ENCODE measurements around the gene ARIH2. TPM values are rescaled to one million over a fixed set of nuclear protein-coding genes. Genes with fewer than 3 reads are reported as not detected.

Gene ARIH2
- total RNA-seq, 1 donor from 2014 or later, result 82.5 TPM

DNA sequence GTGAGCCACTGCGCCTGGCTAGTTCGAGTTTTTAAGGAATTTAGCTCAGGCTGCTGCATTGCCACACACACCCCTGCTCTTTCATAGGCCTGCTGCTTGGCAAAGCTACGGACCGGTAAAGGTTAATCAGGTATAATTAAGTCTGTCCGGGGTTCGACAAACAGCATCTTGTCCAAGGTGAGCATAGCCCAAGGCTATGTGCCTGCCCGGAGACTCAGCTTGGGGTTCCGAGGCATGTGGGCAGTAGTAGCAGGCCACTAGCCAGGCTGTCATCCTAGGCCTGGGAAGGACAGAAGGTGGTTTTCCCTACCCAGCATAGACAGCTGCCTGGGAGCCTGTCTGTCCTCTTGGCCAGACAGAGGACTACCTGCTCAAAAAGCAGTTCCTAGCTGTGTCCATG lies 78.0 kb downstream of the ARIH2 start:
- H3K4me3 Mint-ChIP-seq (ENCODE audit: unreplicated experiment), result no peak overlapping the region
- no peak for DNase-seq (ENCODE audit: extremely low spot score, unreplicated experiment)
- no peaks in the 10 kb centered on the region for H3K9me3 Mint-ChIP-seq (ENCODE audit: unreplicated experiment)
- peaks cover 11% of the 10 kb centered on the region for H3K4me1 Mint-ChIP-seq (ENCODE audit: unreplicated experiment)
- TF ChIP-seq CTCF (IDR thresholded peaks at IDR 0.05), result no peak
- H3K27me3 Mint-ChIP-seq (ENCODE audit: unreplicated experiment), result no peaks in the 10 kb centered on the region
- no peak overlapping the region for H3K27ac Mint-ChIP-seq (ENCODE audit: unreplicated experiment)
- peaks cover 16% of the 10 kb centered on the region for H3K36me3 Mint-ChIP-seq (ENCODE audit: unreplicated experiment)

- Mint-ChIP-seq H3K4me1 (ENCODE audit: unreplicated experiment) (peaks cover 6% of the 10 kb centered on the region), H3K27ac (ENCODE audit: unreplicated experiment) (no peak overlapping the region), H3K27me3 (ENCODE audit: unreplicated experiment) (no peaks in the 10 kb centered on the region), H3K36me3 (ENCODE audit: unreplicated experiment) (peaks cover 16% of the 10 kb centered on the region), H3K4me3 (ENCODE audit: unreplicated experiment) (no peak overlapping the region), H3K9me3 (ENCODE audit: unreplicated experiment) (no peaks in the 10 kb centered on the region)
- no peak for DNase-seq (ENCODE audit: extremely low spot score, unreplicated experiment)
- no peak for TF ChIP-seq CTCF (IDR thresholded peaks at IDR 0.05)
These were observed 78.5 kb downstream of the ARIH2 start for GRCh38 chr3:48997102-48997635.

DNA sequence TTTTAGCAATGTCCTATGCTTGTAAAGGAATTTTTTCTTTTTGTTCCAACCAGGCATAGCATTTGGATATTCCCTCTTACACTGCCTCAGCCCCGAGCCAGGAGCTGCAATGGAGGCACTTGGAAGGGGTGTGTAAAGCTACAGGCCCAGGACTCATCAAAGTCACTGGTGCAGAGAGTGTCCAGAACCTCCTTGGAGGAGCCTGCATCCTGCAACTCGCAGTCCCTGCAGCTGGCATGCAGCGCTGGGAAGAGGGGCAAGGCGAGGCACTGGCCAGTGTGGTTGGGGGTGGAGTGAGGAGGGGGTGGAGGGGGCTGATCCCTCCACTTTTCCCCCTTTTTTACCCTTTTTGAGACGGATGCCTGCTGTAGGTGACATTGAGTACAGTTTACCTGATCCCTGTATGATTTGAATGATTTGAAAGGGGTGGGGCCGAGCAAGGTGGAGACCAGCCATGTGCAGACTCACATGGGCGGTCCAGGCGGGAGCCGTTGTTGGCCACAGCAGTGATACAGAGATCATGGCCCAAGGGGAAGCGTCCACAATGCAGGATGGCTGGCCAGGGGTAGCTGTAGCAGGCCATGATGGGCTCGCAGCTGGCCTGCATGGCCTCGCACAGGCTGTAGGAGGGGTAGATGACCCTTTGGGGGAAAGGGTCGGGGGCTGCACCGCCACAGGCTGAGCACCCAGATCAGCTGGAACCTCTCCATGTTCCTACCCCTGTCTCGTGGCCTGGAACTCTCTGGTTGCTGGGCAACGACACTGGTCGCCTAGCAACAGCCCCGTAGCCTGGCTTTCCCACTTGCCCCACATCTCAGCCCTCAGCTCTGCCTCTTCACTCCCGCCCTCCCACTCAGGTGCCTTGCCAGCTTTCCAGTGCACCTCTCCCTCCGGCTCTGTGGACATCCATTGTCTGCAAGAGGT lies 79.3 kb downstream of the ARIH2 start:
- Mint-ChIP-seq H3K36me3 (ENCODE audit: unreplicated experiment) (peaks cover 16% of the 10 kb centered on the region), H3K4me1 (ENCODE audit: unreplicated experiment) (peaks cover 6% of the 10 kb centered on the region), H3K4me3 (ENCODE audit: unreplicated experiment) (no peak overlapping the region), H3K9me3 (ENCODE audit: unreplicated experiment) (no peaks in the 10 kb centered on the region), H3K27ac (ENCODE audit: unreplicated experiment) (no peak overlapping the region), H3K27me3 (ENCODE audit: unreplicated experiment) (no peaks in the 10 kb centered on the region)
- no peak for TF ChIP-seq CTCF (IDR thresholded peaks at IDR 0.05)
- DNase-seq (ENCODE audit: extremely low spot score, unreplicated experiment), result no peak

DNA sequence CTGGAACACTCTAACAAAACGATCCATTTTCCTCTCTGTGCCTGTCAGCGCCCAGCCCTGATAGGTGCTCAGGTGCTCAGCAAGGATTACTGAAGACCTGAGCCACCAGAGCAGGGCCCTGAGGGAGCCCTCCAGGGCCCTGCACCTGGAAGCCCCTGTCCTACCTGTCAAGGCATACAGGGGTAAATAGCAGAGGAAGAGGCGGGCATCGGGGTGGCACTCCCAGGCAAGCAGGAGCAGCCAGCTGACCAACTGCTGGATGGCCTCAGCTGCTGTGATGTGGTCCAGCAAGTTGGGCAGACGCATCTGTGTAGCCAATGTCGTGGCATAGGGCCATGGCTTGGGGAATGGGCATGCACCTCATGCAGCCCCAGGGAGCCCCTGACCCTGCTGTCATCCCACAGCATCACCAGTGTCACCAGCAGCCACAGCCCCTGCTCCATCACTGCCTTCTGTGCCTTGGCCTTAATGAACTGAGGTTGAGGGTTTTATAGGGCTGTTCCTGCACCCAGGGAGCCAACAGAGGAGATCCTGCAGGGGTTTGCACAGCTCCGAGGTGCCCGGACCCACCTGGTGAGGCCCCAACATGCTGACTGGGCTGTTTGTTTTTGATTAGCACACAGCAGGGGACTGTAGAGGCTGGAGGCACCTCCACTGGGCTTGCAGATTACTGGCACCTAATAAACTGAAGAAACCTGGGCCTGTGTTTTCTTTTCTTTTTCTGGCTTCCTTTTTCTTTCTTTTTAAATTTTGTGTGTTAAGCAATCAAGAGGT lies 80.6 kb downstream of the ARIH2 start:
- TF ChIP-seq CTCF (IDR thresholded peaks at IDR 0.05), result no peak
- Mint-ChIP-seq H3K4me3 (ENCODE audit: unreplicated experiment) (no peak overlapping the region), H3K9me3 (ENCODE audit: unreplicated experiment) (no peaks in the 10 kb centered on the region), H3K36me3 (ENCODE audit: unreplicated experiment) (peaks cover 16% of the 10 kb centered on the region), H3K4me1 (ENCODE audit: unreplicated experiment) (peaks cover 6% of the 10 kb centered on the region), H3K27me3 (ENCODE audit: unreplicated experiment) (no peaks in the 10 kb centered on the region), H3K27ac (ENCODE audit: unreplicated experiment) (no peak overlapping the region)
- no peak for DNase-seq (ENCODE audit: extremely low spot score, unreplicated experiment)

DNA sequence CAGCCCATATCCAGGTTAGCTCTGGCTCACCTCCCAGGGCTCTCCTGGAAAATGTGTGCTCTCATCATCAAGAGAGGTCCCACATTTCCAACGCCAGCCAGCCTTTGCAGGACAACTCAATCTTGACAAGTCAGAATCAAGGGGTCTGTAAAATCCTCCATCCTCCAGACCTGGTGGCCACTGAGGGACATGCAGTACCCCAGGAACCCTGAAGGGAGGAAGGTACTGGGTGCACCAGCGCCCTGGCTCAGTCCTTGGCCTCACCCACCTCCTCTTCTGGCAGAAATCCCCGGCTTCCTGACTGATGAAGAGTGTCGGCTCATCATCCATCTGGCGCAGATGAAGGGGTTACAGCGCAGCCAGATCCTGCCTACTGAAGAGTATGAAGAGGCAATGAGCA lies 82.5 kb downstream of the ARIH2 start:
- peaks cover 2% of the 10 kb centered on the region for H3K4me1 Mint-ChIP-seq (ENCODE audit: unreplicated experiment)
- H3K4me3 Mint-ChIP-seq (ENCODE audit: unreplicated experiment), result no peak overlapping the region
- H3K36me3 Mint-ChIP-seq (ENCODE audit: unreplicated experiment), result peaks cover 8% of the 10 kb centered on the region
- H3K27ac Mint-ChIP-seq (ENCODE audit: unreplicated experiment), result no peak overlapping the region
- no peak for TF ChIP-seq CTCF (IDR thresholded peaks at IDR 0.05)
- H3K27me3 Mint-ChIP-seq (ENCODE audit: unreplicated experiment), result no peaks in the 10 kb centered on the region
- no peaks in the 10 kb centered on the region for H3K9me3 Mint-ChIP-seq (ENCODE audit: unreplicated experiment)
- DNase-seq (ENCODE audit: extremely low spot score, unreplicated experiment), result no peak

All from osteocyte (in vitro differentiated cells).